Prostate gland (tissue), 2 donors: ENCODE measurements around the gene DLG2.

Experiments used
- POLR2A ChIP-seq: fragments of 450-650 bp; IDR thresholded peaks from one replicate; pipeline ENCODE4 v1.6.1; 2016; ENCODE audit warnings: antibody characterized with exemption, mild to moderate bottlenecking
- POLR2AphosphoS5 ChIP-seq: sonication (generic); formaldehyde crosslinking; IDR thresholded peaks from one replicate; pipeline ENCODE4 v1.6.1; 2017; ENCODE audit warnings: antibody characterized with exemption
- TF ChIP-seq, protein P1 (sequence below), 4 experiments: fragments of 200-600 bp in 2 of 4; fragments of 450-650 bp in 2 of 4; sonication (generic) in 2 of 4; IDR thresholded peaks; 1 replicate in 3 of 4; 2 replicates in 1 of 4; pipeline ENCODE4 v1.5.1; 2016 to 2019; ENCODE audit warnings: antibody characterized with exemption in 4 of 4, mild to moderate bottlenecking in 2 of 4, moderate library complexity in 2 of 4

GRCh38 chr11:85665733-85666132 lies 38.6 kb upstream of the DLG2 start:
- TF ChIP-seq, protein P1, sequence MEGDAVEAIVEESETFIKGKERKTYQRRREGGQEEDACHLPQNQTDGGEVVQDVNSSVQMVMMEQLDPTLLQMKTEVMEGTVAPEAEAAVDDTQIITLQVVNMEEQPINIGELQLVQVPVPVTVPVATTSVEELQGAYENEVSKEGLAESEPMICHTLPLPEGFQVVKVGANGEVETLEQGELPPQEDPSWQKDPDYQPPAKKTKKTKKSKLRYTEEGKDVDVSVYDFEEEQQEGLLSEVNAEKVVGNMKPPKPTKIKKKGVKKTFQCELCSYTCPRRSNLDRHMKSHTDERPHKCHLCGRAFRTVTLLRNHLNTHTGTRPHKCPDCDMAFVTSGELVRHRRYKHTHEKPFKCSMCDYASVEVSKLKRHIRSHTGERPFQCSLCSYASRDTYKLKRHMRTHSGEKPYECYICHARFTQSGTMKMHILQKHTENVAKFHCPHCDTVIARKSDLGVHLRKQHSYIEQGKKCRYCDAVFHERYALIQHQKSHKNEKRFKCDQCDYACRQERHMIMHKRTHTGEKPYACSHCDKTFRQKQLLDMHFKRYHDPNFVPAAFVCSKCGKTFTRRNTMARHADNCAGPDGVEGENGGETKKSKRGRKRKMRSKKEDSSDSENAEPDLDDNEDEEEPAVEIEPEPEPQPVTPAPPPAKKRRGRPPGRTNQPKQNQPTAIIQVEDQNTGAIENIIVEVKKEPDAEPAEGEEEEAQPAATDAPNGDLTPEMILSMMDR (IDR thresholded peaks at IDR 0.05) = no peak
- TF ChIP-seq POLR2A (no peak), POLR2AphosphoS5 (no peak)
